CD14-positive monocyte (primary cell): Measurements from ENCODE around the gene PRPF4. TPM values are rescaled to one million over a fixed set of nuclear protein-coding genes. Genes with fewer than 3 reads are reported as not detected.
"Not testable (repeated sequence)": the region's sequence is repeated elsewhere in the genome, so short reads cannot be mapped to it uniquely, and the experiment has no call there.

Source experiments
- DNase-seq, 3 donors: peaks; one replicate each; pipeline ENCODE4 v3.0.0-alpha.2; 2011 to 2022
- H2AFZ ChIP-seq: 2 replicates; pipeline ENCODE4 v1.6.0; 2012; ENCODE audit warnings: mild to moderate bottlenecking, low read depth, low read length, inconsistent platforms; ENCODE audit not compliant: insufficient read depth, poor library complexity, severe bottlenecking
- H3K27ac ChIP-seq, 2 donors: 1 replicate in 1 of 2; 2 replicates in 1 of 2; pipeline ENCODE4 v1.5.1; 2012 to 2013; ENCODE audit warnings: low read length in 2 of 2, control low read depth in 1 of 2, inconsistent platforms in 1 of 2, low read depth in 1 of 2, mild to moderate bottlenecking in 1 of 2
- H3K27me3 ChIP-seq, 2 donors: one replicate each; pipeline versions ENCODE4 v1.6.0 to v1.6.1; 2011 to 2013; ENCODE audit warnings: low read length in 2 of 2; ENCODE audit not compliant: control insufficient read depth in 2 of 2, insufficient read depth in 2 of 2
- H3K36me3 ChIP-seq, 2 donors: replicated peaks in 1 of 2; 1 replicate in 1 of 2; 2 replicates in 1 of 2; pipeline versions ENCODE4 v1.5.1 to v1.6.1; 2012 to 2013; ENCODE audit warnings: low read length in 2 of 2, control low read depth in 1 of 2, inconsistent platforms in 1 of 2, mild to moderate bottlenecking in 1 of 2; ENCODE audit not compliant: insufficient read depth in 2 of 2, control insufficient read depth in 1 of 2
- H3K4me1 ChIP-seq, 2 donors: 1 replicate in 1 of 2; 2 replicates in 1 of 2; pipeline versions ENCODE4 v1.5.1 to v1.6.1; 2012 to 2013; ENCODE audit warnings: low read length in 2 of 2, control low read depth in 1 of 2, inconsistent platforms in 1 of 2, mild to moderate bottlenecking in 1 of 2, moderate library complexity in 1 of 2; ENCODE audit not compliant: insufficient read depth in 2 of 2, control insufficient read depth in 1 of 2
- H3K4me2 ChIP-seq: replicated peaks from 2 replicates; pipeline ENCODE3; 2012; ENCODE audit warnings: low read length, moderate library complexity, mild to moderate bottlenecking; ENCODE audit not compliant: poor library complexity, severe bottlenecking; ENCODE audit errors: extremely low read depth
- H3K4me3 ChIP-seq, 3 experiments: fragments of 200-600 bp in 1 of 3; sonication (generic) in 1 of 3; replicated peaks in 1 of 3; 1 replicate in 2 of 3; 2 replicates in 1 of 3; pipeline ENCODE4 v1.5.1; 2011 to 2013; ENCODE audit warnings: low read length in 3 of 3, mild to moderate bottlenecking in 3 of 3, control low read depth in 2 of 3, low read depth in 2 of 3, inconsistent platforms in 1 of 3, moderate library complexity in 1 of 3
- H3K79me2 ChIP-seq: 2 replicates; pipeline ENCODE4 v1.6.0; 2012; ENCODE audit warnings: mild to moderate bottlenecking, control low read depth, inconsistent platforms, low read length, moderate library complexity; ENCODE audit not compliant: insufficient read depth
- H3K9ac ChIP-seq: 2 replicates; pipeline ENCODE4 v1.6.0; 2017; ENCODE audit warnings: low read length, mild to moderate bottlenecking; ENCODE audit not compliant: insufficient read depth, poor library complexity, severe bottlenecking
- H3K9me3 ChIP-seq, 2 donors: replicated peaks in 1 of 2; 1 replicate in 1 of 2; 2 replicates in 1 of 2; pipeline versions ENCODE4 v1.5.1 to v1.6.1; 2012 to 2013; ENCODE audit warnings: low read length in 2 of 2, control low read depth in 1 of 2; ENCODE audit not compliant: control insufficient read depth in 1 of 2, insufficient read depth in 1 of 2
- H4K20me1 ChIP-seq: 2 replicates; pipeline ENCODE4 v1.6.0; 2012; ENCODE audit warnings: mild to moderate bottlenecking, low read length, control low read depth, moderate library complexity; ENCODE audit not compliant: insufficient read depth
- H3K27ac Mint-ChIP-seq, 7 donors: one replicate each; pipeline ENCODE4 v1.8.0; 2020; ENCODE audit warnings: mild to moderate bottlenecking in 7 of 7, mixed read lengths in 7 of 7, moderate library complexity in 6 of 7, inconsistent platforms in 2 of 7
- H3K27me3 Mint-ChIP-seq, 3 donors: one replicate each; pipeline ENCODE4 v1.8.0; 2021 to 2022; ENCODE audit warnings: low read depth in 3 of 3, mild to moderate bottlenecking in 3 of 3, mixed read lengths in 3 of 3, moderate library complexity in 3 of 3, inconsistent platforms in 1 of 3
- H3K36me3 Mint-ChIP-seq, 2 donors: one replicate each; pipeline ENCODE4 v1.8.0; 2020; ENCODE audit warnings: mixed read lengths in 2 of 2, inconsistent platforms in 1 of 2, mild to moderate bottlenecking in 1 of 2
- H3K4me1 Mint-ChIP-seq: one replicate; pipeline ENCODE4 v1.8.0; 2020; ENCODE audit warnings: mild to moderate bottlenecking, mixed read lengths
- H3K4me3 Mint-ChIP-seq, 2 donors: one replicate each; pipeline ENCODE4 v1.8.0; 2020; ENCODE audit warnings: mild to moderate bottlenecking in 2 of 2, mixed read lengths in 2 of 2, moderate library complexity in 1 of 2
- H3K9me3 Mint-ChIP-seq, 7 donors: one replicate each; pipeline ENCODE4 v1.8.0; 2020 to 2022; ENCODE audit warnings: mixed read lengths in 7 of 7, mild to moderate bottlenecking in 6 of 7, moderate library complexity in 6 of 7, inconsistent platforms in 2 of 7
- CTCF ChIP-seq: fragments of 200-600 bp; IDR thresholded peaks from one replicate; pipeline ENCODE4 v1.8.0; 2022; ENCODE audit warnings: antibody characterized with exemption, mild to moderate bottlenecking
- WGBS: methylation state at CpG from one replicate; pipeline ENCODE4 v1.1.5; 2013; ENCODE audit warnings: missing lambda C conversion rate; ENCODE audit not compliant: insufficient coverage; 5-methylcytosine and 5-hydroxymethylcytosine counted together
- intact Hi-C, 2 donors: fragments of 100-400 bp; cut with micrococcal nuclease; formaldehyde crosslinking; loops; one replicate each; pipeline versions ENCODE4 v1.15.0 to v1.15.1; 2023
- polyA plus RNA-seq, 3 donors: library from polyadenylated mRNA; depleted of rRNA in 1 of 3; unstranded in 2 of 3; stranded (reverse) in 1 of 3; fragments of 300-500 nt in 2 of 3; fragments of >200 nt in 1 of 3; fragmentation: Illumina TruSeq in 2 of 3; gene quantifications; 1 replicate in 2 of 3; 2 replicates in 1 of 3; pipeline ENCODE4 v1.2.3, GENCODE V29; 2012 to 2021

Gene PRPF4
- polyA plus RNA-seq, 3 donors, result 13.0 to 23.8 (median 22.1) TPM

GRCh38 chr9:113228130-113228665, 47.3 kb upstream of the PRPF4 start:
- Histone ChIP-seq H4K20me1 (peaks cover 16% of the 10 kb centered on the region), H2AFZ (no peak overlapping the region), H3K4me1 (peaks cover 36 to 59% of the 10 kb centered on the region in 2 donors), H3K27ac (peak overlapping the region in 1 of 2 donors; percentile 72), H3K79me2 (peaks cover 84% of the 10 kb centered on the region), H3K27me3 (no peaks in the 10 kb centered on the region), H3K9ac (no peak overlapping the region), H3K4me2 (no peak overlapping the region), H3K9me3 (no peaks in the 10 kb centered on the region), H3K4me3 (no peak overlapping the region), H3K36me3 (peaks cover 3 to 19% of the 10 kb centered on the region in 2 donors)
- peaks cover 13 to 21% of the 10 kb centered on the region in 2 donors for H3K36me3 Mint-ChIP-seq
- H3K27ac Mint-ChIP-seq, result peak overlapping the region in 5 of 7 donors; percentile 4 to 69 (median 25)
- no peak overlapping the region for H3K4me3 Mint-ChIP-seq
- WGBS, result 50% methylated on average over 1 of the region's 3 CpGs
- no peaks in the 10 kb centered on the region for H3K27me3 Mint-ChIP-seq
- peaks cover 57% of the 10 kb centered on the region for H3K4me1 Mint-ChIP-seq
- intact Hi-C loops, result no loop called here
- no peak for TF ChIP-seq CTCF
- DNase-seq, result no peak
- no peaks in the 10 kb centered on the region for H3K9me3 Mint-ChIP-seq

GRCh38 chr9:113231701-113232100, 43.8 kb upstream of the PRPF4 start:
- H3K9me3 Mint-ChIP-seq, result no peaks in the 10 kb centered on the region
- peaks cover 0 to 7% of the 10 kb centered on the region in 2 donors for H3K36me3 ChIP-seq
- no peak for TF ChIP-seq CTCF
- DNase-seq, result no peak
- H3K4me1 ChIP-seq, result peaks cover 49 to 70% of the 10 kb centered on the region in 2 donors
- H3K27ac ChIP-seq, result peak overlapping the region in 1 of 2 donors; percentile 91
- H3K36me3 Mint-ChIP-seq, result peaks cover 4 to 6% of the 10 kb centered on the region in 2 donors
- H2AFZ ChIP-seq, result no peak overlapping the region
- peak overlapping the region in 3 of 7 donors; percentile 97 to 98 (median 98) for H3K27ac Mint-ChIP-seq
- H3K27me3 Mint-ChIP-seq, result no peaks in the 10 kb centered on the region
- WGBS, result 100% methylated on average over 2 of the region's 2 CpGs
- intact Hi-C loops, result no loop called here
- peaks cover 78% of the 10 kb centered on the region for H3K79me2 ChIP-seq
- no peaks in the 10 kb centered on the region for H3K27me3 ChIP-seq
- H4K20me1 ChIP-seq, result peaks cover 9% of the 10 kb centered on the region
- no peak overlapping the region for H3K4me3 Mint-ChIP-seq
- no peak overlapping the region for H3K4me2 ChIP-seq
- H3K9me3 ChIP-seq, result no peaks in the 10 kb centered on the region
- peaks cover 59% of the 10 kb centered on the region for H3K4me1 Mint-ChIP-seq
- H3K4me3 ChIP-seq, result no peak overlapping the region
- no peak overlapping the region for H3K9ac ChIP-seq

GRCh38 chr9:113235701-113236255, 39.7 kb upstream of the PRPF4 start:
- H3K9me3 ChIP-seq, H3K9ac ChIP-seq, H3K36me3 Mint-ChIP-seq, DNase-seq, H4K20me1 ChIP-seq, H3K36me3 ChIP-seq, H3K27me3 ChIP-seq, H3K9me3 Mint-ChIP-seq, H3K27me3 Mint-ChIP-seq, H2AFZ ChIP-seq, intact Hi-C loops: not testable (repeated sequence)
- H3K79me2 ChIP-seq, result peaks cover 71% of the 10 kb centered on the region
- WGBS, result 42% methylated on average over 9 of the region's 10 CpGs
- H3K27ac ChIP-seq, result peak overlapping the region in 1 of 2 donors; percentile 62
- peak overlapping the region; percentile 6 to 39 for H3K4me3 Mint-ChIP-seq
- H3K4me1 Mint-ChIP-seq, result peaks cover 52% of the 10 kb centered on the region
- peak overlapping the region; percentile 53 for H3K4me2 ChIP-seq
- peaks cover 38 to 50% of the 10 kb centered on the region in 2 donors for H3K4me1 ChIP-seq
- H3K4me3 ChIP-seq, result peak overlapping the region in 1 of 3 experiments; percentile 43
- peak overlapping the region in 6 of 7 donors; percentile 9 to 77 (median 74) for H3K27ac Mint-ChIP-seq
